Measurements from ENCODE around the gene BACH2. TPM values are rescaled to one million over a fixed set of nuclear protein-coding genes. Genes with fewer than 3 reads are reported as not detected.

Gene BACH2
- total and polyA plus RNA-seq, 5 donors, result 0.61 to 2.8 (median 1.5) TPM

DNA sequence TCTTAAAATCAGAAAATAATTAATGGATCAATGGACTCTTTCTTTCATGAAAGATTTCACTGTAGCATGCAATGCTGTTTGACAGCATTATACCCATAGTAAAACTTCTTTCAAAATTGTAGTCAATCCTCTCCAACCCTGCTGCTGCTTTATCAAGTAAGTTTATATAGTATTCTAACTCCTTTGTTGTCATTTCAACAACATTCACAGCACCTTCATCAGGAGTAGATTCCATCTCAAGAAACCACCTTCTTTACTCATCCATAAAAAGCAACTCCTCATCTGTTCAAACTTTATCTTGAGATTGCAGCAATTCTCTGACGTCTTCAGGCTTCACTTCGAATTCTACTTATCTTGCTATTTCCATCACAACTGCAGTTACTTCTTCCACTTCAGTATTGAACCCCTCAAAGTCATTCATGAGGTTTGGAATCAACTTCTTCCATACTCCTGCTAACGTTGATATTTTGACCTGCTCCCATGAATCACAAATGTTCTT, 26.4 kb upstream of the BACH2 start:
- WGBS, result 74% methylated on average over 3 of the region's 3 CpGs
- no peak for ATAC-seq
- DNase-seq, result no peak

DNA sequence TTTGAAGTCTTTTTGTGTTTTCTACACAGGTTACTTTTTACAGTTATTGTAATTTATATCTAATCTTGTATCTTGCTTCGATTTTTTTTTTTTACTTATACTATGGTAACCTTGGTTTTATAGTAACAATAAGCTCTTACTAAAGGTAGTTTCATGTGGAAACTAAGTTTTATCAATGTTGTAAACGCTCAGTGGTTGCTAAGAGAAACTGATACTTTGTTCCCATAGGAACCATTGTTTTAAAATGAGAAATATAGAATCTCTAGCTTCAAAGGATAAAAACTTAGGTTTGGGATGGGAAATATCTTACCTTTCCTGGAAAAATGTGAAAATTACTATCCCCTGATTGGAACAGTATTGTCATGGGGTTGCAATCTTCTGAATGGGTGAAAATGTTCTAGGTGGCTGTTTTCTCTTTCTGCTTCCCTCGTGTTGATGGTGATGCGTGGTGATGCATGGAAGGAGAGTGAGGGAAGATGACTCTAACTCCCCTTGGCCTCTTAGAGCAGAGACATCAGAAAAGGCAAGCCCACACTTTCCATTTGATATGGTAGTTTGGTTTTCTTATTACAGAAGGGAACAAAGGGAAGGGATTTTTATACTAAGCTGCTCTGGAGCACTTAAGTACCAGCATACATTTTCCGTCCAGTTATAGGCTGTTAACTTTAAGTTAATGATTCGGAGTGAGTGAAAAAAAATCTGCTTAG, 23.5 kb upstream of the BACH2 start:
- no peak for ATAC-seq
- 78% methylated on average over 6 of the region's 6 CpGs for WGBS
- intact Hi-C loops (cut with DNase I), result no loop called here
- Histone ChIP-seq H3K27ac (ENCODE audit: low read length) (no peak overlapping the region), H3K27me3 (ENCODE audit: control insufficient read depth, insufficient read depth) (no peaks in the 10 kb centered on the region), H3K4me3 (ENCODE audit: low read length) (no peak overlapping the region), H3K4me1 (ENCODE audit: control insufficient read depth, insufficient read depth, low read length) (no peaks in the 10 kb centered on the region), H3K9me3 (ENCODE audit: control insufficient read depth, low read length) (no peaks in the 10 kb centered on the region)
- no peak for DNase-seq

More for the DNA sequence above, 26.4 kb upstream of the BACH2 start:
- no peak overlapping the region for H3K27ac ChIP-seq (ENCODE audit: low read length)
- H3K4me1 ChIP-seq (ENCODE audit: control insufficient read depth, insufficient read depth, low read length), result no peaks in the 10 kb centered on the region
- no peak overlapping the region for H3K4me3 ChIP-seq (ENCODE audit: low read length)
- H3K9me3 ChIP-seq (ENCODE audit: control insufficient read depth, low read length), result no peaks in the 10 kb centered on the region
- intact Hi-C loops (cut with DNase I), result no loop called here
- no peaks in the 10 kb centered on the region for H3K27me3 ChIP-seq (ENCODE audit: control insufficient read depth, insufficient read depth)

GRCh38 chr6:90319044-90319443, 22.4 kb upstream of the BACH2 start:
- no peak for ATAC-seq
- no peaks in the 10 kb centered on the region for H3K4me1 ChIP-seq (ENCODE audit: control insufficient read depth, insufficient read depth, low read length)
- no peak for DNase-seq
- 69% methylated on average over 1 of the region's 1 CpG for WGBS
- H3K4me3 ChIP-seq (ENCODE audit: low read length), result no peak overlapping the region
- H3K27ac ChIP-seq (ENCODE audit: low read length), result no peak overlapping the region
- no peaks in the 10 kb centered on the region for H3K27me3 ChIP-seq (ENCODE audit: control insufficient read depth, insufficient read depth)
- intact Hi-C loops (cut with DNase I), result no loop called here
- no peaks in the 10 kb centered on the region for H3K9me3 ChIP-seq (ENCODE audit: control insufficient read depth, low read length)

DNA sequence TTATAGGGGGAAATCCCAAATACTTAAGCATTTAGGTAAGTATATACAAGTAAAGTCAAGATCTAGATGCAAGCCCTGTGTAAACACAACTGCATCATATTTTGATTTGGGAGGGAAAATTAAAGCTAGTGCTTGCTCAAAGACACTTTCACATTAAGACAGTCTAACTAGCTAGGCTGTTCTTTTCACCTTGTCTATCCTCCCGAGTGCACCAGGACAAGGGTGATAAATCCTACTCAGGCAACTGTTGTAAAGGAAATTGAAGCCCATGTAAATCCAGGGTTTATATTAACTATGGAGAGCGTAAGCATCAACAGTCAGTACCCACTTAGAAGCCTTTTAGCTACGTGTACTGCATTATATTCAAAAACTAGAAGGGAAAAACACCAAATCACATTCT, 19.3 kb upstream of the BACH2 start:
- 85% methylated on average over 3 of the region's 3 CpGs for WGBS

DNA sequence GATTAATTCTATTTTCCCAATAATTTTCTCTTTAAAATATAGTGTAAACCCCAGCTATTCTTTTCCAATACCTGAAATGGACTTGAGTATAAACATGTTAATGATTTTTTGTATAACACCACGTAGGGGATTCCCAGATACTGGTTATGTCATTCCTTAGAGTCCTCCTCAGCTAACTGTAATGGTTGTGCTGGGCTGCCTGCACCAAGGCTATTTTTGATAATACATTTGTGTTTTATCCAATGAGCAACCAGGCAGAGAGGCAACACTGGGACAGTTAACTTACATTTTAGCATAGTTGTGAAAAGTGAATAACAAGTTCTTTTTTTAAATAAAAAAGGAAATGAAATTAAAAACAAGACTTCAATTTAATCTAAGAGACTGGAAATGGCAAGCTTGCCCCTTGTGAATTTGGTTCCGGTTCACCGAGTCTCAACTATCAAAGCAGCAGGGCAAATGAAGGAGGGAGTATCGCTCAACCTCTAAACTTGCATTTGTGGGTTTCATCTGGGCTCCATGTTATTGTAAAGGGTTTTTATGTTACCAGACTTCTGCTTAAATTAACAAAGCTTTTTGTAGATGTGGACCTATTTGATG, 18.8 kb upstream of the BACH2 start:
- Histone ChIP-seq H3K4me1 (ENCODE audit: control insufficient read depth, insufficient read depth, low read length) (no peaks in the 10 kb centered on the region), H3K9me3 (ENCODE audit: control insufficient read depth, low read length) (no peaks in the 10 kb centered on the region), H3K4me3 (ENCODE audit: low read length) (no peak overlapping the region), H3K27me3 (ENCODE audit: control insufficient read depth, insufficient read depth) (no peaks in the 10 kb centered on the region), H3K27ac (ENCODE audit: low read length) (no peak overlapping the region)
- no peak for DNase-seq
- intact Hi-C loops (cut with DNase I), result no loop called here
- ATAC-seq, result no peak
- WGBS, result 84% methylated on average over 4 of the region's 4 CpGs

More for the DNA sequence above, 19.3 kb upstream of the BACH2 start:
- Histone ChIP-seq H3K9me3 (ENCODE audit: control insufficient read depth, low read length) (no peaks in the 10 kb centered on the region), H3K4me1 (ENCODE audit: control insufficient read depth, insufficient read depth, low read length) (no peaks in the 10 kb centered on the region), H3K4me3 (ENCODE audit: low read length) (no peak overlapping the region), H3K27ac (ENCODE audit: low read length) (no peak overlapping the region), H3K27me3 (ENCODE audit: control insufficient read depth, insufficient read depth) (no peaks in the 10 kb centered on the region)
- ATAC-seq (no peak), DNase-seq (no peak)
- intact Hi-C loops (cut with DNase I), result no loop called here

- Histone ChIP-seq H3K4me1 (ENCODE audit: control insufficient read depth, insufficient read depth, low read length) (no peaks in the 10 kb centered on the region), H3K9me3 (ENCODE audit: control insufficient read depth, low read length) (no peaks in the 10 kb centered on the region), H3K27me3 (ENCODE audit: control insufficient read depth, insufficient read depth) (no peaks in the 10 kb centered on the region), H3K27ac (ENCODE audit: low read length) (no peak overlapping the region), H3K4me3 (ENCODE audit: low read length) (no peak overlapping the region)
- ATAC-seq, result no peak
- WGBS, result 94% methylated on average over 4 of the region's 4 CpGs
- DNase-seq, result no peak
- intact Hi-C loops (cut with DNase I), result no loop called here
These were observed 17.9 kb upstream of the BACH2 start for GRCh38 chr6:90314514-90314913.

- Histone ChIP-seq H3K4me3 (ENCODE audit: low read length) (no peak overlapping the region), H3K9me3 (ENCODE audit: control insufficient read depth, low read length) (no peaks in the 10 kb centered on the region), H3K27ac (ENCODE audit: low read length) (no peak overlapping the region), H3K4me1 (ENCODE audit: control insufficient read depth, insufficient read depth, low read length) (no peaks in the 10 kb centered on the region), H3K27me3 (ENCODE audit: control insufficient read depth, insufficient read depth) (no peaks in the 10 kb centered on the region)
- DNase-seq (no peak), ATAC-seq (no peak)
- intact Hi-C loops (cut with DNase I), result no loop called here
- WGBS, result 91% methylated on average over 4 of the region's 4 CpGs
These were observed 14.9 kb upstream of the BACH2 start for GRCh38 chr6:90311569-90311968.

- no peak for ATAC-seq
- 75% methylated on average over 1 of the region's 1 CpG for WGBS
These were observed 9.3 kb upstream of the BACH2 start for GRCh38 chr6:90305800-90306448.

GRCh38 chr6:90304308-90304707, 7.7 kb upstream of the BACH2 start:
- Histone ChIP-seq H3K27me3 (ENCODE audit: control insufficient read depth, insufficient read depth) (no peaks in the 10 kb centered on the region), H3K27ac (ENCODE audit: low read length) (no peak overlapping the region), H3K4me3 (ENCODE audit: low read length) (no peak overlapping the region), H3K9me3 (ENCODE audit: control insufficient read depth, low read length) (no peaks in the 10 kb centered on the region), H3K4me1 (ENCODE audit: control insufficient read depth, insufficient read depth, low read length) (no peaks in the 10 kb centered on the region)
- DNase-seq (no peak), ATAC-seq (no peak)
- WGBS, result 82% methylated on average over 5 of the region's 5 CpGs
- intact Hi-C loops (cut with DNase I), result no loop called here

More at GRCh38 chr6:90305800-90306448, 9.3 kb upstream of the BACH2 start:
- no peaks in the 10 kb centered on the region for H3K9me3 ChIP-seq (ENCODE audit: control insufficient read depth, low read length)
- no peak overlapping the region for H3K27ac ChIP-seq (ENCODE audit: low read length)
- no peak overlapping the region for H3K4me3 ChIP-seq (ENCODE audit: low read length)
- H3K4me1 ChIP-seq (ENCODE audit: control insufficient read depth, insufficient read depth, low read length), result no peaks in the 10 kb centered on the region
- intact Hi-C loops (cut with DNase I), result no loop called here
- no peak for DNase-seq
- H3K27me3 ChIP-seq (ENCODE audit: control insufficient read depth, insufficient read depth), result no peaks in the 10 kb centered on the region

DNA sequence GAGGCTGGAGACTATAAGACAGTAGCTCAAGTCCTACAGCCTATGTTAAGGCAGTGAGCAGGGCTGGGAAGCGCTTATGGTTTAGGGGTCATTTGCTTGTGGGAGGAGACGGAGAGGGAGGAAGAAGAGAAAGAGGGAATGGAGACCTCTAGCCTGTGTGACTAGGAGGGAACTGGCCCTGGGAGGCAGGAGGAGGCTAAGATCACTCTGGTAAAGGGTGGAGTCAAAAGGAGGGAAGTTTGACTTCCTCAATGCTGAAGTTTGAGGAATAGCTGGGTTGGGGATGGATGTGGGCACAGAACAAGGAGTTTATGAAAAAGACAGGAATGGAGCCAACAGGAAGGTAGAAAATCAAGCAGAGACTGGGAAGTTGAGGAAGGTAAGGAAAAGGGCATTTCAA, 6.4 kb upstream of the BACH2 start:
- WGBS, result 67% methylated on average over 2 of the region's 2 CpGs
- Histone ChIP-seq H3K27me3 (ENCODE audit: control insufficient read depth, insufficient read depth) (no peaks in the 10 kb centered on the region), H3K4me1 (ENCODE audit: control insufficient read depth, insufficient read depth, low read length) (no peaks in the 10 kb centered on the region), H3K9me3 (ENCODE audit: control insufficient read depth, low read length) (no peaks in the 10 kb centered on the region), H3K4me3 (ENCODE audit: low read length) (no peak overlapping the region), H3K27ac (ENCODE audit: low read length) (no peak overlapping the region)
- ATAC-seq, result no peak
- no peak for DNase-seq
- intact Hi-C loops (cut with DNase I), result no loop called here

- WGBS, result 92% methylated on average over 2 of the region's 2 CpGs
- intact Hi-C loops (cut with DNase I), result no loop called here
- no peaks in the 10 kb centered on the region for H3K4me1 ChIP-seq (ENCODE audit: control insufficient read depth, insufficient read depth, low read length)
These were observed 5.7 kb upstream of the BACH2 start for GRCh38 chr6:90302320-90302719.

More at GRCh38 chr6:90302320-90302719, 5.7 kb upstream of the BACH2 start:
- H3K27me3 ChIP-seq (ENCODE audit: control insufficient read depth, insufficient read depth), result no peaks in the 10 kb centered on the region
- H3K4me3 ChIP-seq (ENCODE audit: low read length), result no peak overlapping the region
- DNase-seq, result no peak
- H3K9me3 ChIP-seq (ENCODE audit: control insufficient read depth, low read length), result no peaks in the 10 kb centered on the region
- ATAC-seq, result no peak
- H3K27ac ChIP-seq (ENCODE audit: low read length), result no peak overlapping the region

Measured in right cardiac atrium (tissue), 5 donors.